Central memory CD8-positive, alpha-beta T cell (primary cell): ENCODE data around the gene HOXA2.

Experiments
- ATAC-seq: fragments of 150-1000 bp; cut with Tn5 transposase; replicated peaks from 2 replicates; pipeline ENCODE4 v1.10.0; 2022; ENCODE audit warnings: mild to moderate bottlenecking, moderate FRiP score, moderate number of reproducible peaks; ENCODE audit not compliant: poor library complexity, severe bottlenecking; ENCODE audit errors: extremely low read depth
- DNase-seq, 2 donors: peaks; one replicate each; pipeline ENCODE4 v3.0.0; 2021; ENCODE audit warnings: low spot score in 2 of 2
- H3K27ac Mint-ChIP-seq: one replicate; pipeline ENCODE4 v1.8.0; 2022; ENCODE audit warnings: low read depth, mild to moderate bottlenecking, moderate library complexity, mixed read lengths
- H3K27me3 Mint-ChIP-seq: one replicate; pipeline ENCODE4 v1.8.0; 2022; ENCODE audit warnings: mixed read lengths
- H3K36me3 Mint-ChIP-seq: one replicate; pipeline ENCODE4 v1.8.0; 2022; ENCODE audit warnings: mild to moderate bottlenecking, moderate library complexity, mixed read lengths; ENCODE audit not compliant: insufficient read depth
- H3K4me1 Mint-ChIP-seq: one replicate; pipeline ENCODE4 v1.8.0; 2022; ENCODE audit warnings: mixed read lengths
- H3K4me3 Mint-ChIP-seq: one replicate; pipeline ENCODE4 v1.8.0; 2022; ENCODE audit warnings: mild to moderate bottlenecking, moderate library complexity, mixed read lengths
- H3K9me3 Mint-ChIP-seq: one replicate; pipeline ENCODE4 v1.8.0; 2022; ENCODE audit warnings: mixed read lengths

HOXA2 gene

GRCh38 chr7:27138472-27138871 is 36.0 kb upstream of the HOXA2 start:
- Mint-ChIP-seq H3K4me3 (no peak overlapping the region), H3K36me3 (no peaks in the 10 kb centered on the region), H3K9me3 (no peaks in the 10 kb centered on the region), H3K4me1 (no peaks in the 10 kb centered on the region), H3K27me3 (peaks cover 75% of the 10 kb centered on the region), H3K27ac (no peak overlapping the region)
- DNase-seq (no peak), ATAC-seq (no peak)

- H3K4me3 Mint-ChIP-seq, result no peak overlapping the region
- H3K27me3 Mint-ChIP-seq, result peaks cover 80% of the 10 kb centered on the region
- no peaks in the 10 kb centered on the region for H3K4me1 Mint-ChIP-seq
- no peak overlapping the region for H3K27ac Mint-ChIP-seq
- no peaks in the 10 kb centered on the region for H3K36me3 Mint-ChIP-seq
- DNase-seq (no peak), ATAC-seq (no peak)
- H3K9me3 Mint-ChIP-seq, result no peaks in the 10 kb centered on the region
Observed at GRCh38 chr7:27137640-27138315, 35.3 kb upstream of the HOXA2 start.

GRCh38 chr7:27134392-27134791 is 31.9 kb upstream of the HOXA2 start:
- DNase-seq, result no peak
- no peak overlapping the region for H3K4me3 Mint-ChIP-seq
- H3K4me1 Mint-ChIP-seq, result no peaks in the 10 kb centered on the region
- H3K27me3 Mint-ChIP-seq, result peaks cover 64% of the 10 kb centered on the region
- no peaks in the 10 kb centered on the region for H3K9me3 Mint-ChIP-seq
- ATAC-seq, result no peak
- no peak overlapping the region for H3K27ac Mint-ChIP-seq
- H3K36me3 Mint-ChIP-seq, result no peaks in the 10 kb centered on the region

- Mint-ChIP-seq H3K27me3 (peaks cover 68% of the 10 kb centered on the region), H3K4me1 (no peaks in the 10 kb centered on the region), H3K36me3 (no peaks in the 10 kb centered on the region), H3K4me3 (no peak overlapping the region), H3K9me3 (no peaks in the 10 kb centered on the region), H3K27ac (no peak overlapping the region)
- DNase-seq (no peak), ATAC-seq (no peak)
Observed at GRCh38 chr7:27133409-27134231, 31.1 kb upstream of the HOXA2 start.

- Mint-ChIP-seq H3K4me3 (no peak overlapping the region), H3K36me3 (no peaks in the 10 kb centered on the region), H3K9me3 (no peaks in the 10 kb centered on the region), H3K4me1 (no peaks in the 10 kb centered on the region), H3K27ac (no peak overlapping the region), H3K27me3 (peaks cover 68% of the 10 kb centered on the region)
- DNase-seq, result no peak
- no peak for ATAC-seq
Observed at GRCh38 chr7:27132978-27133377, 30.5 kb upstream of the HOXA2 start.

- Mint-ChIP-seq H3K27me3 (peaks cover 68% of the 10 kb centered on the region), H3K36me3 (no peaks in the 10 kb centered on the region), H3K27ac (no peak overlapping the region), H3K9me3 (no peaks in the 10 kb centered on the region), H3K4me1 (no peaks in the 10 kb centered on the region), H3K4me3 (no peak overlapping the region)
- DNase-seq, result no peak
- ATAC-seq, result no peak
Observed at GRCh38 chr7:27132214-27132613, 29.7 kb upstream of the HOXA2 start.

GRCh38 chr7:27131390-27131819 is 28.9 kb upstream of the HOXA2 start:
- Mint-ChIP-seq H3K27me3 (peaks cover 68% of the 10 kb centered on the region), H3K36me3 (no peaks in the 10 kb centered on the region), H3K4me1 (no peaks in the 10 kb centered on the region), H3K4me3 (peak overlapping the region; percentile 44), H3K9me3 (no peaks in the 10 kb centered on the region), H3K27ac (no peak overlapping the region)
- ATAC-seq, result no peak
- no peak for DNase-seq

- peak; percentile 44 to 52 for DNase-seq
- no peaks in the 10 kb centered on the region for H3K36me3 Mint-ChIP-seq
- no peaks in the 10 kb centered on the region for H3K9me3 Mint-ChIP-seq
- H3K27me3 Mint-ChIP-seq, result peaks cover 68% of the 10 kb centered on the region
- ATAC-seq, result peak; percentile 80
- H3K4me3 Mint-ChIP-seq, result peak within 1 kb of the TSS; percentile 44
- no peak within 1 kb of the TSS for H3K27ac Mint-ChIP-seq
- no peaks in the 10 kb centered on the region for H3K4me1 Mint-ChIP-seq
Observed at GRCh38 chr7:27130540-27131389, 28.3 kb upstream of the HOXA2 start, which contains the start of gene HOXA4. TSS of gene HOXA4 (minus strand) at chr7:27130757. CDS start at chr7:27130733, 24 bp downstream.

GRCh38 chr7:27129729-27130539 is 27.5 kb upstream of the HOXA2 start:
- H3K9me3 Mint-ChIP-seq, result no peaks in the 10 kb centered on the region
- no peaks in the 10 kb centered on the region for H3K4me1 Mint-ChIP-seq
- H3K36me3 Mint-ChIP-seq, result no peaks in the 10 kb centered on the region
- peaks cover 68% of the 10 kb centered on the region for H3K27me3 Mint-ChIP-seq
- ATAC-seq, result peak; percentile 7
- DNase-seq, result no peak
- no peak overlapping the region for H3K27ac Mint-ChIP-seq
- H3K4me3 Mint-ChIP-seq, result no peak overlapping the region

GRCh38 chr7:27128776-27129728 is 26.6 kb upstream of the HOXA2 start:
- Mint-ChIP-seq H3K27ac (no peak overlapping the region), H3K36me3 (no peaks in the 10 kb centered on the region), H3K4me3 (no peak overlapping the region), H3K4me1 (no peaks in the 10 kb centered on the region), H3K9me3 (no peaks in the 10 kb centered on the region), H3K27me3 (peaks cover 68% of the 10 kb centered on the region)
- DNase-seq, result no peak
- ATAC-seq, result no peak

GRCh38 chr7:27128034-27128433 is 25.6 kb upstream of the HOXA2 start:
- H3K36me3 Mint-ChIP-seq, result no peaks in the 10 kb centered on the region
- no peak overlapping the region for H3K27ac Mint-ChIP-seq
- DNase-seq (no peak), ATAC-seq (no peak)
- H3K4me3 Mint-ChIP-seq, result no peak overlapping the region
- no peaks in the 10 kb centered on the region for H3K9me3 Mint-ChIP-seq
- H3K4me1 Mint-ChIP-seq, result no peaks in the 10 kb centered on the region
- H3K27me3 Mint-ChIP-seq, result peaks cover 64% of the 10 kb centered on the region
